ENCODE results near the gene CUX1.

CUX1 gene

GRCh38 chr7:102291916-102292267 lies 474.5 kb downstream of the CUX1 start:
- Histone ChIP-seq H3F3A (ENCODE audit: insufficient read depth, low read length) (peaks cover 44% of the 10 kb centered on the region), H3K9me3 (replicated peaks; ENCODE audit: insufficient read depth, low read length) (no peaks in the 10 kb centered on the region), H4K20me1 (ENCODE audit: insufficient read depth, low read length) (no peaks in the 10 kb centered on the region), H3K36me3 (replicated peaks; ENCODE audit: insufficient read depth, low read length) (no peaks in the 10 kb centered on the region), H2AFZ (ENCODE audit: low read length) (no peak overlapping the region), H3K27me3 (replicated peaks; ENCODE audit: insufficient read depth, low read length) (no peaks in the 10 kb centered on the region), H3K79me2 (ENCODE audit: low read length) (peaks cover 96% of the 10 kb centered on the region), H3K4me3 (ENCODE audit: low read length) (no peak overlapping the region), H3K4me1 (ENCODE audit: low read length) (peaks cover 42% of the 10 kb centered on the region), H3K9ac (ENCODE audit: low read length) (peak overlapping the region; percentile 4; the same call in 1 of the 2 replicates), H3K9me2 (replicated peaks; ENCODE audit: insufficient read depth, low read length) (no peaks in the 10 kb centered on the region), H3K27ac (ENCODE audit: low read length) (peak overlapping the region; percentile 59), H3K4me2 (ENCODE audit: low read depth, low read length) (peak overlapping the region; percentile 51)
- DNase-seq, result no peak
- TF ChIP-seq CTCF (IDR thresholded peaks at IDR 0.05; ENCODE audit: low read length), result no peak

DNA sequence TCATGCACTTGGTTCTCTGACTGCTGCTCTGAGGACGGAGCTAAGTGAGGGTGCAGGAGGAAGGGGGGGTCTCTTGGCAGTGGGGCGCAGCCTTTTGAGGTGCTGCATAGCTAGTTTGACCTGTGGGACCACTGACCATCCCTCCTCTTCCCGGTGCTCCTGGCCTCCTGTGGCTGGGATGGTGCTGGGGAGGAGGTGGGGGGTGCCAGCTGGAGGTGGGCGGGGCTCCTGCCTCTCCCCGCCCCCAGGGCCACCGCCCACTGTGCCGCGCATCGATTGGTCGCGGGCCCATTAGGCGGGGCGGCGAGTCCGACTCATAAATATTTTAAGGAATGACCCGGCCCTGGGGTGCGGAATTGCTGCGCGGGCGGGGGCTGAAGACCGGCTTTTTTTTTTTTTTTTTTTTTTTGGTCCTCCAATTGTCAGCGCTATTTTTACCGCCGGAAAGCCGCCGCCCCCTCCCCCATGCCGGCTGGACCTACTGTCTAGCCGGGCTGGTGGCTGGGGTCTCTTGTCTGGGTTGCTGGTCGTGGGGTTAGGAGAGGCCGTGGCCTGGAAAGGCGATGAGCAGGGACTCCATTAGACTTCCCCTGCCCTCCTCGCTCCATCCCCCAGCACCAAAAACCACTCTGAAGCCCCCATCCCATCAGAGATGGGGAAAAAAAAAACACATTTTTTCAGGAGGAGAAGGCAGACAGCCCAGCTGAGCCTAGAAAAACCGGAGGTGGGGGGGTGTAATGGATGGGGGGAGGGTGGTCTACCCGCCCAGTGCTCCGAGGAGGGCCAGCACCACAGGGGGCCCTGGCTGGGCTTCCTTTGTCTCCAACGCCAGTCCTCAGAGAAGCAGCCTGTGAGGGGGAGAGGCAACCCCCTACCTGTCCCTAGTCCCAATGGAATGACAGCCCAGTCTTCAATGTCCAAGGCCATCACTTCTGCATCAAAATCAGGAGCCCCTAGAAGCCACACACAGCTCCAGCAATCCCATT lies 475.7 kb downstream of the CUX1 start:
- H3F3A ChIP-seq (ENCODE audit: insufficient read depth, low read length), result peaks cover 41% of the 10 kb centered on the region
- TF ChIP-seq CTCF (IDR thresholded peaks at IDR 0.05; ENCODE audit: low read length) (no peak), EZH2phosphoT487 (IDR thresholded peaks at IDR 0.05; ENCODE audit: low read length) (no peak), EZH2 (optimal IDR thresholded peaks at IDR 0.05; ENCODE audit: low read depth, low read length) (no peak)
- peaks cover 49% of the 10 kb centered on the region for H3K4me1 ChIP-seq (ENCODE audit: low read length)
- no peak overlapping the region for H3K4me2 ChIP-seq (ENCODE audit: low read depth, low read length)
- peaks cover 96% of the 10 kb centered on the region for H3K79me2 ChIP-seq (ENCODE audit: low read length)
- DNase-seq, result no peak
- no peaks in the 10 kb centered on the region; the same call in 1 of the 2 replicates for H3K36me3 ChIP-seq (replicated peaks; ENCODE audit: insufficient read depth, low read length)
- H3K9me3 ChIP-seq (replicated peaks; ENCODE audit: insufficient read depth, low read length), result no peaks in the 10 kb centered on the region
- H2AFZ ChIP-seq (ENCODE audit: low read length), result no peak overlapping the region
- H3K27me3 ChIP-seq (replicated peaks; ENCODE audit: insufficient read depth, low read length), result no peaks in the 10 kb centered on the region
- no peaks in the 10 kb centered on the region for H4K20me1 ChIP-seq (ENCODE audit: insufficient read depth, low read length)
- no peaks in the 10 kb centered on the region for H3K9me2 ChIP-seq (replicated peaks; ENCODE audit: insufficient read depth, low read length)
- H3K27ac ChIP-seq (ENCODE audit: low read length), result peak overlapping the region; percentile 13; the same call in 1 of the 2 replicates
- H3K9ac ChIP-seq (ENCODE audit: low read length), result no peak overlapping the region
- no peak overlapping the region for H3K4me3 ChIP-seq (ENCODE audit: low read length)

DNA sequence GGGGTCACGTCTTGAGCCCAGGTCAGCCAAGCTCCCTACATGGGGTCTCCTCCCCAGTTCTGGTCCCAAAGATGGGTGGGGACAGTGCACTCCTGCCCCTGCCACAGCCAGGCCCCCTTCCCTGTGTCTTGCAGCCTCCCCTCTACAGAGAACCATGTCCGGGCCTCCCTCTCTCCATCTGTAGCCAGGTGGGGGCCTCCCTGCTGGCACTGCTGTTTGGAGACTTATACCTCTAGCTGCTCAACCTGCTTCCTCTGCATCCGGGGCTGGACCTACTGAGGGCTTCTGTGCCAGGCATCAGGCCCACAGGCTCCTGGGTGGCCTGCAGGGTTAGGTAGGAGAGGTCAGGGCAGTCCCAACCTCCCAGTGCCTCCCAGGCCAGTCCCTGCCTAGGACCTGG lies 477.2 kb downstream of the CUX1 start:
- Histone ChIP-seq H3K4me1 (ENCODE audit: low read length) (peaks cover 41% of the 10 kb centered on the region), H3K4me3 (ENCODE audit: low read length) (no peak overlapping the region), H3K79me2 (ENCODE audit: low read length) (peaks cover 92% of the 10 kb centered on the region), H3K36me3 (replicated peaks; ENCODE audit: insufficient read depth, low read length) (peaks cover 1% of the 10 kb centered on the region; the same call in 1 of the 2 replicates), H3K27ac (ENCODE audit: low read length) (no peak overlapping the region), H3K9ac (ENCODE audit: low read length) (no peak overlapping the region), H4K20me1 (ENCODE audit: insufficient read depth, low read length) (no peaks in the 10 kb centered on the region), H3K27me3 (replicated peaks; ENCODE audit: insufficient read depth, low read length) (no peaks in the 10 kb centered on the region), H3K9me3 (replicated peaks; ENCODE audit: insufficient read depth, low read length) (no peaks in the 10 kb centered on the region), H3K4me2 (ENCODE audit: low read depth, low read length) (no peak overlapping the region), H3K9me2 (replicated peaks; ENCODE audit: insufficient read depth, low read length) (no peaks in the 10 kb centered on the region), H3F3A (ENCODE audit: insufficient read depth, low read length) (peaks cover 28% of the 10 kb centered on the region), H2AFZ (ENCODE audit: low read length) (no peak overlapping the region)
- no peak for TF ChIP-seq EZH2phosphoT487 (IDR thresholded peaks at IDR 0.05; ENCODE audit: low read length)
- no peak for TF ChIP-seq CTCF (IDR thresholded peaks at IDR 0.05; ENCODE audit: low read length)
- TF ChIP-seq EZH2 (optimal IDR thresholded peaks at IDR 0.05; ENCODE audit: low read depth, low read length), result no peak
- no peak for DNase-seq

Measured in MM.1S (cell line).